Adrenal gland (tissue), 5 donors: ENCODE data around the gene MAPK4.

ENCODE experiments used
- CTCF ChIP-seq, 6 experiments: fragments of 450-650 bp in 4 of 6; fragments of 200-600 bp in 2 of 6; sonication (generic) in 1 of 6; IDR thresholded peaks; 1 replicate in 5 of 6; 2 replicates in 1 of 6; pipeline versions ENCODE4 v1.5.1 to v1.8.0; 2016 to 2021; ENCODE audit warnings: antibody characterized with exemption in 6 of 6, mild to moderate bottlenecking in 2 of 6, moderate library complexity in 1 of 6
- POLR2A ChIP-seq, 2 donors: fragments of 450-650 bp; IDR thresholded peaks; one replicate each; pipeline ENCODE4 v1.6.1; 2017; ENCODE audit warnings: antibody characterized with exemption in 2 of 2, mild to moderate bottlenecking in 2 of 2, moderate library complexity in 1 of 2
- donor health status: DM: no; HTN: no; CAD: no.

GRCh38 chr18:50697509-50697908 is 137.6 kb downstream of the MAPK4 start:
- no peak for TF ChIP-seq CTCF (IDR thresholded peaks at IDR 0.05)
- TF ChIP-seq POLR2A (IDR thresholded peaks at IDR 0.05): no peak
